IMR-90 (cell line): Measurements from ENCODE around the gene ZCCHC14. TPM values are rescaled to one million over a fixed set of nuclear protein-coding genes. Genes with fewer than 3 reads are reported as not detected.

ENCODE experiments used
- ATAC-seq: fragments of 200-7000 bp; cut with Tn5 transposase; 2 replicates; pipeline ENCODE4 v1.9.1; 2020; ENCODE audit warnings: low read depth, mild to moderate bottlenecking, moderate library complexity
- BruUV-seq: library from RNA; stranded (reverse); fragments of 400-500 nt; replicated peaks from 2 replicates; lab custom pipeline; 2021; lab: Mats Ljungman, UMichigan
- CTCF ChIA-PET: fragments of 300-600 bp; formaldehyde crosslinking; extraction: SDS; loops from one replicate; lab custom pipeline; 2021; ENCODE audit warnings: antibody characterized with exemption; lab: Yijun Ruan, JAX
- POLR2A ChIA-PET: fragments of 300-600 bp; sonication (Branson Sonifier 250); formaldehyde crosslinking; loops from one replicate; lab custom pipeline; 2022; ENCODE audit warnings: antibody characterized with exemption; ENCODE audit not compliant: unreplicated experiment; lab: Charles Lee
- DNase-seq: peaks from one replicate; pipeline ENCODE4 v3.0.0; 2013
- H2AFZ ChIP-seq: replicated peaks from 2 replicates; pipeline ENCODE3; 2013; ENCODE audit warnings: low read length, mild to moderate bottlenecking; ENCODE audit not compliant: poor library complexity
- H2AK5ac ChIP-seq: 2 replicates; pipeline ENCODE4 v1.6.1; 2013; ENCODE audit warnings: low read depth, low read length, inconsistent platforms
- H2AK9ac ChIP-seq: replicated peaks from 2 replicates; pipeline ENCODE3; 2013; ENCODE audit warnings: mild to moderate bottlenecking, low read depth, low read length, moderate library complexity; ENCODE audit not compliant: poor library complexity
- H2BK120ac ChIP-seq: 2 replicates; pipeline ENCODE4 v1.6.1; 2013; ENCODE audit warnings: low read depth, low read length, inconsistent platforms
- H2BK15ac ChIP-seq: 3 replicates; pipeline ENCODE4 v1.6.1; 2013; ENCODE audit warnings: low read depth, low read length, inconsistent platforms
- H2BK20ac ChIP-seq: 2 replicates; pipeline ENCODE4 v1.6.1; 2013; ENCODE audit warnings: low read depth, mild to moderate bottlenecking, inconsistent platforms, low read length, moderate library complexity
- H2BK5ac ChIP-seq: 2 replicates; pipeline ENCODE4 v1.6.1; 2013; ENCODE audit warnings: mild to moderate bottlenecking, low read depth, low read length, inconsistent platforms; ENCODE audit not compliant: poor library complexity, severe bottlenecking
- H3K14ac ChIP-seq: replicated peaks from 2 replicates; pipeline ENCODE4 v1.6.1; 2013; ENCODE audit warnings: low read depth, low read length, inconsistent platforms
- H3K18ac ChIP-seq: 2 replicates; pipeline ENCODE4 v1.6.1; 2013; ENCODE audit warnings: low read depth, low read length, control low read depth
- H3K23ac ChIP-seq: 2 replicates; pipeline ENCODE4 v1.6.1; 2013; ENCODE audit warnings: low read depth, low read length, inconsistent platforms
- H3K27ac ChIP-seq: 2 replicates; pipeline ENCODE4 v1.5.1; 2013; ENCODE audit warnings: mild to moderate bottlenecking, control low read depth, low read length; ENCODE audit not compliant: insufficient read depth
- H3K27me3 ChIP-seq: 2 replicates; pipeline ENCODE4 v1.6.1; 2013; ENCODE audit warnings: low read length; ENCODE audit not compliant: control insufficient read depth, insufficient read depth
- H3K36me3 ChIP-seq: 2 replicates; pipeline ENCODE4 v1.6.1; 2013; ENCODE audit warnings: low read length, mixed read lengths; ENCODE audit not compliant: control insufficient read depth, insufficient read depth
- H3K4ac ChIP-seq: 2 replicates; pipeline ENCODE4 v1.6.1; 2013; ENCODE audit warnings: low read depth, low read length, inconsistent platforms
- H3K4me1 ChIP-seq: 2 replicates; pipeline ENCODE4 v1.6.1; 2013; ENCODE audit warnings: low read length, mixed read lengths; ENCODE audit not compliant: control insufficient read depth, insufficient read depth
- H3K4me2 ChIP-seq: 2 replicates; pipeline ENCODE4 v1.6.1; 2013; ENCODE audit warnings: low read depth, mild to moderate bottlenecking, control low read depth, low read length, moderate library complexity
- H3K4me3 ChIP-seq: 2 replicates; pipeline ENCODE4 v1.5.1; 2013; ENCODE audit warnings: low read depth, mild to moderate bottlenecking, control low read depth, low read length, moderate library complexity; ENCODE audit not compliant: insufficient read depth
- H3K56ac ChIP-seq: 2 replicates; pipeline ENCODE4 v1.6.1; 2013; ENCODE audit warnings: low read length, inconsistent platforms; ENCODE audit not compliant: insufficient read depth; ENCODE audit errors: extremely low read depth
- H3K79me1 ChIP-seq, 2 experiments: 2 replicates each; pipeline ENCODE4 v1.6.1; 2013; ENCODE audit warnings: low read length in 2 of 2, inconsistent platforms in 1 of 2, low read depth in 1 of 2
- H3K9ac ChIP-seq: 2 replicates; pipeline ENCODE4 v1.6.1; 2013; ENCODE audit warnings: low read depth, low read length, control low read depth
- H3K9me1 ChIP-seq: 2 replicates; pipeline ENCODE4 v1.6.1; 2013; ENCODE audit warnings: low read length, inconsistent platforms; ENCODE audit not compliant: insufficient read depth
- H3K9me3 ChIP-seq: 2 replicates; pipeline ENCODE4 v1.6.1; 2013; ENCODE audit warnings: low read length; ENCODE audit not compliant: control insufficient read depth, insufficient read depth
- H4K20me1 ChIP-seq: 2 replicates; pipeline ENCODE4 v1.6.1; 2013; ENCODE audit warnings: low read length, inconsistent platforms; ENCODE audit not compliant: insufficient read depth
- H4K5ac ChIP-seq: 2 replicates; pipeline ENCODE4 v1.6.1; 2013; ENCODE audit warnings: mild to moderate bottlenecking, low read depth, low read length, control low read depth
- H4K8ac ChIP-seq, 2 experiments: 2 replicates each; pipeline ENCODE4 v1.6.1; 2013; ENCODE audit warnings: low read depth in 2 of 2, low read length in 2 of 2, control low read depth in 1 of 2, inconsistent platforms in 1 of 2
- H4K91ac ChIP-seq: 2 replicates; pipeline ENCODE4 v1.6.1; 2013; ENCODE audit warnings: low read depth, low read length, inconsistent platforms; ENCODE audit not compliant: insufficient read depth
- BHLHE40 ChIP-seq: fragments of 150-350 bp; IDR thresholded peaks from 2 replicates; pipeline ENCODE4 v1.6.1; 2016; ENCODE audit warnings: mild to moderate bottlenecking, low read depth, low read length
- CEBPB ChIP-seq: IDR thresholded peaks from 2 replicates; pipeline ENCODE4 v1.6.1; 2012; ENCODE audit warnings: low read depth, low read length, improper control_type of control experiment
- CHD1 ChIP-seq: IDR thresholded peaks from 2 replicates; pipeline ENCODE4 v1.6.1; 2012; ENCODE audit warnings: low read depth, low read length, improper control_type of control experiment
- FOS ChIP-seq: fragments of 150-350 bp; IDR thresholded peaks from 2 replicates; pipeline ENCODE4 v1.6.1; 2016; ENCODE audit warnings: low read depth, low read length
- MAFK ChIP-seq: IDR thresholded peaks from 2 replicates; pipeline ENCODE4 v1.6.1; 2012; ENCODE audit warnings: low read depth, low read length, improper control_type of control experiment
- MAZ ChIP-seq: IDR thresholded peaks from 2 replicates; pipeline ENCODE4 v1.6.1; 2012; ENCODE audit warnings: low read depth, mild to moderate bottlenecking, low read length, improper control_type of control experiment, moderate library complexity, borderline replicate concordance
- MXI1 ChIP-seq: IDR thresholded peaks from 2 replicates; pipeline ENCODE4 v1.6.1; 2012; ENCODE audit warnings: low read depth, mild to moderate bottlenecking, low read length, moderate library complexity, borderline replicate concordance
- NFE2L2 ChIP-seq: fragments of 150-350 bp; IDR thresholded peaks from 2 replicates; pipeline ENCODE4 v1.6.1; 2016; ENCODE audit warnings: low read depth, mild to moderate bottlenecking, low read length
- POLR2A ChIP-seq: IDR thresholded peaks from 2 replicates; pipeline ENCODE4 v1.6.1; 2012; ENCODE audit warnings: mild to moderate bottlenecking, low read depth, low read length
- RAD21 ChIP-seq: IDR thresholded peaks from 2 replicates; pipeline ENCODE4 v1.6.1; 2012; ENCODE audit warnings: low read length, improper control_type of control experiment
- RCOR1 ChIP-seq: IDR thresholded peaks from 2 replicates; pipeline ENCODE4 v1.6.1; 2012; ENCODE audit warnings: mild to moderate bottlenecking, low read length, improper control_type of control experiment; ENCODE audit not compliant: insufficient replicate concordance
- RFX5 ChIP-seq: IDR thresholded peaks from 2 replicates; pipeline ENCODE4 v1.8.0; 2012; ENCODE audit warnings: low read depth, mild to moderate bottlenecking, low read length, moderate library complexity
- WGBS, 2 experiments: methylation state at CpG; one replicate each; pipeline versions ENCODE4 v1.1.5 to v1.1.7; 2013; ENCODE audit warnings: missing lambda C conversion rate in 2 of 2; ENCODE audit not compliant: insufficient read length in 1 of 2; ENCODE audit errors: extremely low coverage in 2 of 2; 5-methylcytosine and 5-hydroxymethylcytosine counted together
- dilution Hi-C: fragments of 300-500 bp; cut with HindIII; formaldehyde crosslinking; loops from one replicate; pipeline ENCODE4 v1.14.3; 2018; ENCODE audit warnings: low sequenced_read_pairs; ENCODE audit not compliant: unreplicated experiment
- in situ Hi-C: fragments of 300-500 bp; cut with MboI; formaldehyde crosslinking; loops from 3 replicates; pipeline ENCODE4 v1.14.3; 2019; ENCODE audit warnings: low sequenced_read_pairs, inconsistent platforms, mixed read lengths
- intact Hi-C: fragments of 100-400 bp; cut with micrococcal nuclease; formaldehyde crosslinking; loops from 2 replicates; pipeline ENCODE4 v1.10.0; 2022
- polyA plus RNA-seq, 3 experiments: library from polyadenylated mRNA; depleted of rRNA; stranded (reverse); fragments of >200 nt; gene quantifications; 2 replicates each; pipeline ENCODE4 v1.2.3, GENCODE V29; 2012; ENCODE audit warnings: low replicate concordance in 1 of 3
- total RNA-seq: library from RNA; depleted of rRNA; stranded (reverse); fragments of >200 nt; gene quantifications from 2 replicates; pipeline ENCODE4 v1.2.3, GENCODE V29; 2012
- TF ChIP-seq, protein P1 (sequence below): conservative IDR thresholded peaks from 2 replicates; pipeline ENCODE4 v1.5.1; 2012; ENCODE audit warnings: mild to moderate bottlenecking, low read depth, low read length, improper control_type of control experiment
- TF ChIP-seq, protein P2 (sequence below): fragments of 150-350 bp; IDR thresholded peaks from 2 replicates; pipeline ENCODE4 v1.6.1; 2017; ENCODE audit warnings: mild to moderate bottlenecking, antibody characterized with exemption, low read length, low read depth
- TF ChIP-seq, protein P3 (sequence below): fragments of 150-350 bp; IDR thresholded peaks from 2 replicates; pipeline ENCODE4 v1.6.1; 2016; ENCODE audit warnings: low read depth, mild to moderate bottlenecking, low read length, moderate library complexity, borderline replicate concordance

ZCCHC14 gene
- total and polyA plus RNA-seq, 2 of the 4 experiments (the other 2 are of a cell fraction): 2.5 to 5.3 TPM

DNA sequence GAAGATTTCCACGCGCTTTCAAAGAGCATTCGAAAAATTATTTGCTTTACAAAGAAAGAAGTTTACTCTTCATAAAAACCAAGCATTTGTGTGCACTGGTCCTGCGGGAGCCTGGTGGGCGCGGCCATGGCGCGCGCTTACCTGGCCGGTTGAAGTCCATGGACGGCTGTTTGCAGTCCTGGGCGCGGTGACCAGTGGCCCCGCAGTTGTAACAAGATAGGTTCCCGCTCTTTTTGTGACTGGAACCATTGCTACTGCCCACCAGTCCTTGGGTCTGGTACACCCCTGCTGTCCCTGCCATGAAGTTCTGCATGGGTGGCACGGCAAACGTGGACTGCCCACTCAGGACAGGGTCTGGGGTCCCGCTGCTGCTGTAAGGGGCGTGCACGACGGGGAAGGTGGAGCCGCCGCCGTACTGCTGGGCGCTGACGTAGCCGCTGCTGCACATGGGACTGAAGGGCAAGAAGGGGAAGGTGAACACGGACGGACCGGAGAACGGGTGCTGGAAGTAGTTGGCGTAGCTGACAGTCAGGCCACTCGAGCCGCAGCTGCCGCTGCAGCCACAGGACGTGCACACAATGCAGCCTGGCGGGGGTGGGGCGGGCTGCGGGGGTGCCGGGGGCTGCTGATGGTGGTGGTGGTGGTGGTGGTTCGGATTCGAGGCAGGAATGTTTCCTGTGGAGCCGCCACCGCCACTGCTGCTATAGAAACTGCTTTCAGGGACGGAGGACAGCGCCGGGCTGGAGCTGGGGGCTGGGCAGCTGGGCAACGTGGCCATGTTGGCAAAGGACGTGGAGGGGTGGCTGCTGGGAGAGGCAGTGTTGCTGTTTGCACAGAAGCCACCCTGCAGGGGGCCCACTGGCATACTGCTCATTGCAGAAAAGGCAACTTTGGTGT is 81.2 kb downstream of the ZCCHC14 start:
- BruUV-seq: no TSS peak
- Histone ChIP-seq H3K9ac (no peak overlapping the region), H3K18ac (no peak overlapping the region), H3K9me3 (no peaks in the 10 kb centered on the region), H4K5ac (no peak overlapping the region), H3K4me2 (no peak overlapping the region), H2AK9ac (no peak overlapping the region), H3K4me3 (no peak overlapping the region), H3K4me1 (no peaks in the 10 kb centered on the region), H2BK120ac (no peak overlapping the region), H4K91ac (no peak overlapping the region), H2AFZ (no peak overlapping the region), H3K23ac (no peak overlapping the region), H2AK5ac (no peak overlapping the region), H3K36me3 (peaks cover 59% of the 10 kb centered on the region), H3K9me1 (peaks cover 3% of the 10 kb centered on the region; the same call in 1 of the 2 replicates), H2BK20ac (no peak overlapping the region), H4K20me1 (peaks cover 16% of the 10 kb centered on the region), H3K4ac (no peak overlapping the region), H2BK15ac (no peak overlapping the region), H3K79me1 (peaks cover under 1 to 7% of the 10 kb centered on the region in 2 experiments; a peak in 2 of 4 replicates), H3K14ac (no peak overlapping the region), H3K27me3 (no peaks in the 10 kb centered on the region), H2BK5ac (no peak overlapping the region), H4K8ac (no peak overlapping the region), H3K56ac (no peak overlapping the region), H3K27ac (no peak overlapping the region)
- intact Hi-C loops: no loop called here
- POLR2A ChIA-PET: no interaction called here
- CTCF ChIA-PET: no interaction called here
- dilution Hi-C loops: no loop called here
- DNase-seq (no peak), ATAC-seq (no peak)
- in situ Hi-C loops: loop anchor here (25.0 kb wide), 1 partner anchor 351 kb away; the partner anchor contains the start of gene KLHDC4
- TF ChIP-seq RCOR1 (no peak), POLR2A (no peak), RAD21 (no peak), BHLHE40 (no peak), NFE2L2 (no peak), CEBPB (no peak), FOS (no peak), CHD1 (no peak), MAZ (no peak), MAFK (no peak), MXI1 (no peak), RFX5 (no peak)
- TF ChIP-seq, protein P1, sequence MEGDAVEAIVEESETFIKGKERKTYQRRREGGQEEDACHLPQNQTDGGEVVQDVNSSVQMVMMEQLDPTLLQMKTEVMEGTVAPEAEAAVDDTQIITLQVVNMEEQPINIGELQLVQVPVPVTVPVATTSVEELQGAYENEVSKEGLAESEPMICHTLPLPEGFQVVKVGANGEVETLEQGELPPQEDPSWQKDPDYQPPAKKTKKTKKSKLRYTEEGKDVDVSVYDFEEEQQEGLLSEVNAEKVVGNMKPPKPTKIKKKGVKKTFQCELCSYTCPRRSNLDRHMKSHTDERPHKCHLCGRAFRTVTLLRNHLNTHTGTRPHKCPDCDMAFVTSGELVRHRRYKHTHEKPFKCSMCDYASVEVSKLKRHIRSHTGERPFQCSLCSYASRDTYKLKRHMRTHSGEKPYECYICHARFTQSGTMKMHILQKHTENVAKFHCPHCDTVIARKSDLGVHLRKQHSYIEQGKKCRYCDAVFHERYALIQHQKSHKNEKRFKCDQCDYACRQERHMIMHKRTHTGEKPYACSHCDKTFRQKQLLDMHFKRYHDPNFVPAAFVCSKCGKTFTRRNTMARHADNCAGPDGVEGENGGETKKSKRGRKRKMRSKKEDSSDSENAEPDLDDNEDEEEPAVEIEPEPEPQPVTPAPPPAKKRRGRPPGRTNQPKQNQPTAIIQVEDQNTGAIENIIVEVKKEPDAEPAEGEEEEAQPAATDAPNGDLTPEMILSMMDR: no peak
- TF ChIP-seq, protein P2, sequence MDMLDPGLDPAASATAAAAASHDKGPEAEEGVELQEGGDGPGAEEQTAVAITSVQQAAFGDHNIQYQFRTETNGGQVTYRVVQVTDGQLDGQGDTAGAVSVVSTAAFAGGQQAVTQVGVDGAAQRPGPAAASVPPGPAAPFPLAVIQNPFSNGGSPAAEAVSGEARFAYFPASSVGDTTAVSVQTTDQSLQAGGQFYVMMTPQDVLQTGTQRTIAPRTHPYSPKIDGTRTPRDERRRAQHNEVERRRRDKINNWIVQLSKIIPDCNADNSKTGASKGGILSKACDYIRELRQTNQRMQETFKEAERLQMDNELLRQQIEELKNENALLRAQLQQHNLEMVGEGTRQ: no peak
- TF ChIP-seq, protein P3, sequence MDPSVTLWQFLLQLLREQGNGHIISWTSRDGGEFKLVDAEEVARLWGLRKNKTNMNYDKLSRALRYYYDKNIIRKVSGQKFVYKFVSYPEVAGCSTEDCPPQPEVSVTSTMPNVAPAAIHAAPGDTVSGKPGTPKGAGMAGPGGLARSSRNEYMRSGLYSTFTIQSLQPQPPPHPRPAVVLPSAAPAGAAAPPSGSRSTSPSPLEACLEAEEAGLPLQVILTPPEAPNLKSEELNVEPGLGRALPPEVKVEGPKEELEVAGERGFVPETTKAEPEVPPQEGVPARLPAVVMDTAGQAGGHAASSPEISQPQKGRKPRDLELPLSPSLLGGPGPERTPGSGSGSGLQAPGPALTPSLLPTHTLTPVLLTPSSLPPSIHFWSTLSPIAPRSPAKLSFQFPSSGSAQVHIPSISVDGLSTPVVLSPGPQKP: no peak
- 98% methylated on average over 40 of the region's 49 CpGs; no CpG with 5 or more reads in 1 of the 2 experiments for WGBS, 2 experiments
